BJ (cell line): ENCODE measurements around the gene DNAH14. TPM values are rescaled to one million over a fixed set of nuclear protein-coding genes. Genes with fewer than 3 reads are reported as not detected.
A peak's percentile ranks its signal among the peaks of the same experiment; 100 is the strongest.

ENCODE experiments used
- CTCF ChIA-PET: fragments of 350-600 bp; formaldehyde crosslinking; extraction: SDS; loops from one replicate; lab custom pipeline; 2021; ENCODE audit warnings: antibody characterized with exemption, inconsistent platforms; lab: Yijun Ruan, JAX
- POLR2A ChIA-PET: fragments of 300-600 bp; sonication (Branson Sonifier 250); formaldehyde crosslinking; extraction: SDS; loops from one replicate; lab custom pipeline; 2021; ENCODE audit warnings: antibody characterized with exemption; lab: Charles Lee
- DNase-seq: peaks from one replicate; pipeline ENCODE4 v3.0.0-alpha.2; 2011; ENCODE audit warnings: low read depth
- H3K27me3 ChIP-seq: 2 replicates; pipeline ENCODE4 v1.6.0; 2011; ENCODE audit warnings: low read length; ENCODE audit not compliant: control insufficient read depth, insufficient read depth
- H3K36me3 ChIP-seq: 2 replicates; pipeline ENCODE4 v1.5.1; 2011; ENCODE audit warnings: low read length; ENCODE audit not compliant: control insufficient read depth, insufficient read depth
- H3K4me3 ChIP-seq: 2 replicates; pipeline ENCODE4 v1.5.1; 2011; ENCODE audit warnings: low read depth, mild to moderate bottlenecking, control low read depth, low read length
- CTCF ChIP-seq: IDR thresholded peaks from 2 replicates; pipeline ENCODE4 v1.5.1; 2011; ENCODE audit warnings: low read depth, mild to moderate bottlenecking, control low read depth, inconsistent platforms, low read length, moderate library complexity; ENCODE audit not compliant: insufficient read depth
- polyA plus RNA-seq: library from polyadenylated mRNA; depleted of rRNA; stranded (reverse); fragments of >200 nt; gene quantifications from 2 replicates; pipeline ENCODE4 v1.2.3, GENCODE V29; 2011

Gene DNAH14
- polyA plus RNA-seq, 1 experiment, result 1.6 TPM

- POLR2A ChIA-PET, result no interaction called here
- CTCF ChIA-PET, result interaction anchor here (0.6 kb wide), 1 partner anchor 965 kb away, joined by 3 read pairs; the partner anchor contains the start of gene LIN9
- no peak for DNase-seq
- H3K27me3 ChIP-seq, result peaks cover 2% of the 10 kb centered on the region; the same call in 1 of the 2 replicates
- TF ChIP-seq CTCF, result 0 out of 2 replicates have a peak, but pooled peaks have one; percentile 27
- no peaks in the 10 kb centered on the region for H3K36me3 ChIP-seq
- no peak overlapping the region for H3K4me3 ChIP-seq
These were observed 414.1 kb downstream of the DNAH14 start for GRCh38 chr1:225343618-225344017.

GRCh38 chr1:225347123-225347683 is 417.7 kb downstream of the DNAH14 start:
- ChIA-PET CTCF (no interaction called here), POLR2A (no interaction called here)
- DNase-seq, result no peak
- no peak overlapping the region for H3K4me3 ChIP-seq
- no peak for TF ChIP-seq CTCF
- peaks cover 2% of the 10 kb centered on the region; the same call in 1 of the 2 replicates for H3K27me3 ChIP-seq
- no peaks in the 10 kb centered on the region for H3K36me3 ChIP-seq

DNA sequence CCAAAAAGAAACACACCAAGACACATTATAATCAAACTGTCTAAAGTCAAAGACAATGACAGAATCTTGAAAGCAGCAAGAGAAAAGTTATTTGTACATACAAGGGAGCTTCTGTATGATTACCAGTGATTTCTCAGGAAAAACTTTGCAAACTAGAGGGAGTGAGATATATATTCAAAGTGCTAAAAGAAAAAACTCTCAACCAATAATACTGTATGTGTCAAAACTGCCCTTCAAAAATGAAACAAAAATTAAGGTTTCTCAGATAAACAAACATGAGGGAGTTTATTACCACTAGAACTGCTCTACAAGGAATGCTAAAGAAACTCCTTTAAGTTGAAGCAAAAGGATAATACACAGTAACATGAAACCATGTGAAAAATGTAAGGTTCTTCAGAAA is 418.9 kb downstream of the DNAH14 start:
- TF ChIP-seq CTCF, result no peak
- no peak for DNase-seq
- H3K27me3 ChIP-seq, result no peaks in the 10 kb centered on the region
- no peaks in the 10 kb centered on the region for H3K36me3 ChIP-seq
- H3K4me3 ChIP-seq, result no peak overlapping the region
- ChIA-PET CTCF (no interaction called here), POLR2A (no interaction called here)

GRCh38 chr1:225349826-225350225 is 420.4 kb downstream of the DNAH14 start:
- ChIA-PET CTCF (no interaction called here), POLR2A (no interaction called here)
- no peak overlapping the region for H3K4me3 ChIP-seq
- no peaks in the 10 kb centered on the region for H3K36me3 ChIP-seq
- TF ChIP-seq CTCF, result no peak
- no peaks in the 10 kb centered on the region for H3K27me3 ChIP-seq
- DNase-seq, result no peak

- no peak for DNase-seq
- Histone ChIP-seq H3K27me3 (no peaks in the 10 kb centered on the region), H3K4me3 (no peak overlapping the region), H3K36me3 (no peaks in the 10 kb centered on the region)
- POLR2A ChIA-PET, result no interaction called here
- CTCF ChIA-PET, result no interaction called here
- TF ChIP-seq CTCF, result no peak
These were observed 421.4 kb downstream of the DNAH14 start for GRCh38 chr1:225350872-225351271.
